Activated CD4-positive, alpha-beta memory T cell treated with anti-CD3 and anti-CD28 coated beads for 36 hours (primary cell): ENCODE data around the gene NINL. TPM values are rescaled to one million over a fixed set of nuclear protein-coding genes. Genes with fewer than 3 reads are reported as not detected.

Experiments used
- CTCF ChIA-PET: fragments of 350-600 bp; sonication (Branson Sonifier 250); formaldehyde crosslinking; loops from one replicate; lab custom pipeline; 2021; ENCODE audit warnings: antibody characterized with exemption, inconsistent platforms; lab: Charles Lee
- POLR2A ChIA-PET: fragments of 350-600 bp; sonication (Branson Sonifier 250); formaldehyde crosslinking; loops from one replicate; lab custom pipeline; 2021; ENCODE audit warnings: antibody characterized with exemption; lab: Charles Lee
- DNase-seq: peaks from one replicate; pipeline ENCODE4 v3.0.0-alpha.2; 2020
- H3K27ac Mint-ChIP-seq: one replicate; pipeline ENCODE4 v1.8.0; 2021; ENCODE audit warnings: mixed read lengths
- H3K27me3 Mint-ChIP-seq: one replicate; pipeline ENCODE4 v1.8.0; 2021; ENCODE audit warnings: mixed read lengths
- H3K36me3 Mint-ChIP-seq: one replicate; pipeline ENCODE4 v1.8.0; 2021; ENCODE audit warnings: mixed read lengths
- H3K4me1 Mint-ChIP-seq: one replicate; pipeline ENCODE4 v1.8.0; 2021; ENCODE audit warnings: low read depth, mixed read lengths
- H3K4me3 Mint-ChIP-seq: one replicate; pipeline ENCODE4 v1.8.0; 2021; ENCODE audit warnings: mild to moderate bottlenecking, mixed read lengths
- H3K9me3 Mint-ChIP-seq: one replicate; pipeline ENCODE4 v1.8.0; 2021; ENCODE audit warnings: mixed read lengths
- intact Hi-C: fragments of 100-400 bp; cut with micrococcal nuclease; formaldehyde crosslinking; loops from one replicate; pipeline ENCODE4 v1.15.1; 2023
- total RNA-seq, 2 experiments: library from RNA; stranded (reverse); gene quantifications; one replicate each; pipeline ENCODE4 v1.2.3, GENCODE V29; 2021

NINL gene
- total RNA-seq, 2 experiments from 2014 or later: 2.7 to 3.9 TPM

- Mint-ChIP-seq H3K4me1 (no peaks in the 10 kb centered on the region), H3K27ac (no peak overlapping the region), H3K4me3 (no peak overlapping the region), H3K9me3 (peaks cover 8% of the 10 kb centered on the region), H3K36me3 (peaks cover 4% of the 10 kb centered on the region), H3K27me3 (no peaks in the 10 kb centered on the region)
- intact Hi-C loops: no loop called here
- no peak for DNase-seq
- ChIA-PET POLR2A (no interaction called here), CTCF (no interaction called here)
These were observed 50.5 kb downstream of the NINL start for GRCh38 chr20:25534845-25535244.

GRCh38 chr20:25533920-25534700 lies 51.2 kb downstream of the NINL start:
- Mint-ChIP-seq H3K9me3 (peaks cover 8% of the 10 kb centered on the region), H3K36me3 (peaks cover 4% of the 10 kb centered on the region), H3K4me1 (no peaks in the 10 kb centered on the region), H3K27me3 (no peaks in the 10 kb centered on the region), H3K27ac (no peak overlapping the region), H3K4me3 (no peak overlapping the region)
- POLR2A ChIA-PET: no interaction called here
- DNase-seq: no peak
- intact Hi-C loops: no loop called here
- CTCF ChIA-PET: no interaction called here

- DNase-seq: no peak
- peaks cover 4% of the 10 kb centered on the region for H3K36me3 Mint-ChIP-seq
- H3K9me3 Mint-ChIP-seq: peaks cover 8% of the 10 kb centered on the region
- H3K4me3 Mint-ChIP-seq: no peak overlapping the region
- intact Hi-C loops: no loop called here
- H3K4me1 Mint-ChIP-seq: no peaks in the 10 kb centered on the region
- no peak overlapping the region for H3K27ac Mint-ChIP-seq
- CTCF ChIA-PET: no interaction called here
- POLR2A ChIA-PET: no interaction called here
- no peaks in the 10 kb centered on the region for H3K27me3 Mint-ChIP-seq
These were observed 52.4 kb downstream of the NINL start for GRCh38 chr20:25532971-25533391.

GRCh38 chr20:25532015-25532751 lies 53.1 kb downstream of the NINL start:
- H3K9me3 Mint-ChIP-seq: peaks cover 8% of the 10 kb centered on the region
- no peak overlapping the region for H3K27ac Mint-ChIP-seq
- ChIA-PET CTCF (interaction anchor here (1.1 kb wide), 1 partner anchor 9 kb away, joined by 3 read pairs; no protein-coding TSS in a partner anchor), POLR2A (no interaction called here)
- no peaks in the 10 kb centered on the region for H3K4me1 Mint-ChIP-seq
- DNase-seq: no peak
- H3K27me3 Mint-ChIP-seq: no peaks in the 10 kb centered on the region
- no peak overlapping the region for H3K4me3 Mint-ChIP-seq
- intact Hi-C loops: no loop called here
- peaks cover 4% of the 10 kb centered on the region for H3K36me3 Mint-ChIP-seq

- intact Hi-C loops: no loop called here
- Mint-ChIP-seq H3K36me3 (peaks cover 4% of the 10 kb centered on the region), H3K27ac (no peak overlapping the region), H3K9me3 (peaks cover 8% of the 10 kb centered on the region), H3K4me3 (no peak overlapping the region), H3K27me3 (no peaks in the 10 kb centered on the region), H3K4me1 (no peaks in the 10 kb centered on the region)
- POLR2A ChIA-PET: no interaction called here
- CTCF ChIA-PET: no interaction called here
- no peak for DNase-seq
These were observed 55.9 kb downstream of the NINL start for GRCh38 chr20:25529295-25529951.

- CTCF ChIA-PET: no interaction called here
- intact Hi-C loops: no loop called here
These were observed 57.4 kb downstream of the NINL start for GRCh38 chr20:25527949-25528348.

GRCh38 chr20:25526446-25526845 lies 58.9 kb downstream of the NINL start:
- ChIA-PET CTCF (no interaction called here), POLR2A (no interaction called here)

More at GRCh38 chr20:25527949-25528348, 57.4 kb downstream of the NINL start:
- no peaks in the 10 kb centered on the region for H3K4me1 Mint-ChIP-seq
- no peaks in the 10 kb centered on the region for H3K27me3 Mint-ChIP-seq
- no peak for DNase-seq
- H3K27ac Mint-ChIP-seq: no peak overlapping the region
- no peak overlapping the region for H3K4me3 Mint-ChIP-seq
- H3K9me3 Mint-ChIP-seq: peaks cover 8% of the 10 kb centered on the region
- POLR2A ChIA-PET: no interaction called here
- peaks cover 4% of the 10 kb centered on the region for H3K36me3 Mint-ChIP-seq

GRCh38 chr20:25525867-25526266 lies 59.5 kb downstream of the NINL start:
- H3K4me3 Mint-ChIP-seq: no peak overlapping the region
- peaks cover 4% of the 10 kb centered on the region for H3K36me3 Mint-ChIP-seq
- intact Hi-C loops: no loop called here
- POLR2A ChIA-PET: no interaction called here
- H3K9me3 Mint-ChIP-seq: peaks cover 8% of the 10 kb centered on the region
- CTCF ChIA-PET: no interaction called here
- no peaks in the 10 kb centered on the region for H3K4me1 Mint-ChIP-seq
- no peak for DNase-seq
- H3K27ac Mint-ChIP-seq: no peak overlapping the region
- no peaks in the 10 kb centered on the region for H3K27me3 Mint-ChIP-seq

More at GRCh38 chr20:25526446-25526845, 58.9 kb downstream of the NINL start:
- Mint-ChIP-seq H3K36me3 (peaks cover 4% of the 10 kb centered on the region), H3K9me3 (peaks cover 8% of the 10 kb centered on the region), H3K4me3 (no peak overlapping the region), H3K4me1 (no peaks in the 10 kb centered on the region), H3K27ac (no peak overlapping the region), H3K27me3 (no peaks in the 10 kb centered on the region)
- intact Hi-C loops: no loop called here
- no peak for DNase-seq

GRCh38 chr20:25525295-25525694 lies 60.0 kb downstream of the NINL start:
- Mint-ChIP-seq H3K9me3 (peaks cover 3% of the 10 kb centered on the region), H3K27me3 (no peaks in the 10 kb centered on the region), H3K4me3 (no peak overlapping the region), H3K4me1 (no peaks in the 10 kb centered on the region), H3K27ac (no peak overlapping the region), H3K36me3 (peaks cover under 1% of the 10 kb centered on the region)
- intact Hi-C loops: no loop called here
- CTCF ChIA-PET: no interaction called here
- no peak for DNase-seq
- POLR2A ChIA-PET: no interaction called here

- H3K36me3 Mint-ChIP-seq: peaks cover 6% of the 10 kb centered on the region
- no peak overlapping the region for H3K4me3 Mint-ChIP-seq
- intact Hi-C loops: no loop called here
- no peak overlapping the region for H3K27ac Mint-ChIP-seq
- no peaks in the 10 kb centered on the region for H3K27me3 Mint-ChIP-seq
- no peak for DNase-seq
- CTCF ChIA-PET: no interaction called here
- POLR2A ChIA-PET: no interaction called here
- H3K4me1 Mint-ChIP-seq: no peaks in the 10 kb centered on the region
- peaks cover 2% of the 10 kb centered on the region for H3K9me3 Mint-ChIP-seq
These were observed 63.9 kb downstream of the NINL start for GRCh38 chr20:25521382-25521781.

- ChIA-PET CTCF (no interaction called here), POLR2A (no interaction called here)
- no peak for DNase-seq
- Mint-ChIP-seq H3K27ac (no peak overlapping the region), H3K27me3 (no peaks in the 10 kb centered on the region), H3K4me3 (no peak overlapping the region), H3K4me1 (no peaks in the 10 kb centered on the region), H3K9me3 (peaks cover 35% of the 10 kb centered on the region), H3K36me3 (peaks cover 30% of the 10 kb centered on the region)
- intact Hi-C loops: no loop called here
These were observed 68.2 kb downstream of the NINL start for GRCh38 chr20:25517124-25517523.

GRCh38 chr20:25514747-25515340 lies 70.5 kb downstream of the NINL start:
- intact Hi-C loops: no loop called here
- Mint-ChIP-seq H3K4me1 (no peaks in the 10 kb centered on the region), H3K36me3 (peaks cover 32% of the 10 kb centered on the region), H3K9me3 (peaks cover 35% of the 10 kb centered on the region), H3K4me3 (no peak overlapping the region), H3K27me3 (no peaks in the 10 kb centered on the region), H3K27ac (no peak overlapping the region)
- DNase-seq: no peak
- CTCF ChIA-PET: no interaction called here
- POLR2A ChIA-PET: no interaction called here
